H54 (cell line): Measurements from ENCODE around the gene CCNB1IP1.
"Not testable (repeated sequence)": the region's sequence is repeated elsewhere in the genome, so short reads cannot be mapped to it uniquely, and the experiment has no call there.

Source experiments
- DNase-seq: peaks from one replicate; pipeline ENCODE4 v3.0.0; 2011; ENCODE audit warnings: low spot score, mixed read lengths; ENCODE audit not compliant: insufficient read length
- FAIRE-seq: peaks from 3 replicates; lab custom pipeline; 2011; peaks lifted over from hg19 to GRCh38; lab: Jason Lieb, UNC
- POLR2A ChIP-seq: IDR thresholded peaks from 2 replicates; pipeline ENCODE4 v1.6.1; 2011; ENCODE audit warnings: low read depth, mild to moderate bottlenecking, low read length

Gene CCNB1IP1, protein sequence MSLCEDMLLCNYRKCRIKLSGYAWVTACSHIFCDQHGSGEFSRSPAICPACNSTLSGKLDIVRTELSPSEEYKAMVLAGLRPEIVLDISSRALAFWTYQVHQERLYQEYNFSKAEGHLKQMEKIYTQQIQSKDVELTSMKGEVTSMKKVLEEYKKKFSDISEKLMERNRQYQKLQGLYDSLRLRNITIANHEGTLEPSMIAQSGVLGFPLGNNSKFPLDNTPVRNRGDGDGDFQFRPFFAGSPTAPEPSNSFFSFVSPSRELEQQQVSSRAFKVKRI

DNA sequence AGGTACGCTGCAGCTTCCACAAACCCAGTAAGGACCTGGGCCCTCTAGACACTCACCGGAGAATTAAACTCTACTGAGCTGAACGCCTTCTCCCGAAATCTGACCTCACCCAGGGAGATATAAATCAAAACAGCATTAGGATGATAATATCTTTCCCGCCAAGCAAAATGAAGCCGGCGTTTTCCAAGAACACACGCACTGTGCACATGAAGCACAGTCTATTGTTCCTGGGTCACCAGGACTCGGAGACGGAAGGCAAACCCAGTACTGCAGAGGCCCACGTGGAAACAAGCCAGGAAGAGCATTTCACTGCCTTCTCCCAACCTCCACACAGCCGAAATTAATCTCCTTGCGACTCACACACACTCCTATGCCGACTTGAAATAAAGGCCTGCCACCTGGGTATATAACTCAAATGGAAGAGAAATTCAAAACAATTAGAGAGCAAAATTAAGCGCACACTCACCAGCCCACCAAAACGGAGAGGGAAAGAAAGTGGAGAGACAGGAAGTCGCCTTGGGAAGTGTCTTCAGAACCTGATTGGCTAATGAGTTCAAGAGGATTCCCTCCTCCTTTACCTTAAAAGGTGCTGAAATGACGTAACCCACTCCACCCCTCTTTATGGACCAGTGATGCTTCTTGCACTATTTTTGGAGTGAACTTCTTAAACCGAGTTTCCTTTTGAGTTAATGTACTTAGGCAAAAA is at the start of gene CCNB1IP1:
TSS of gene CCNB1IP1 (minus strand) at position 492 of the 706 bp plus-strand sequence. CDS start 16,756 bp downstream, outside the sequence.
- no peak for TF ChIP-seq POLR2A
- FAIRE-seq (no peak), DNase-seq (peak; percentile 5)

DNA sequence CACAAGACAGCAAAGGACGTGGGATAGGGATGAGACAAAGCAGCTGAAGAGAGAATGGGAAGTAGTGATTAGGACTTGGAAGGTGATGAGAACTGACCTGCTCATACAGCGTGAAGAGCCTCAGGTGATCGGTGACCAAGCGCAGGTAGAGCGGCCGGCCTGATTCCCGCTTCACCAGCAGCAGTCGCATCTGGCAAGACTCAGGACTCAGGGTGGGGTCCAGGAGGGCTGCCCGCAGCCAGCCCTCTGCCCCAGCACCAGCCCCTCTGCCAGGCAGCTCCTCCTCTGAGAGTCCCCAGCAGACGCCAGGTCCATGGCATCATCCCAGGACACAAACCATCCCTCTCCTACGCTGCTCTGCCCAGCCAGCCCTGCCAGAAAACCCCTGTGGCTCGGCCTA is 49.4 kb upstream of the CCNB1IP1 start:
- FAIRE-seq = no peak
- DNase-seq = no peak
- no peak for TF ChIP-seq POLR2A

DNA sequence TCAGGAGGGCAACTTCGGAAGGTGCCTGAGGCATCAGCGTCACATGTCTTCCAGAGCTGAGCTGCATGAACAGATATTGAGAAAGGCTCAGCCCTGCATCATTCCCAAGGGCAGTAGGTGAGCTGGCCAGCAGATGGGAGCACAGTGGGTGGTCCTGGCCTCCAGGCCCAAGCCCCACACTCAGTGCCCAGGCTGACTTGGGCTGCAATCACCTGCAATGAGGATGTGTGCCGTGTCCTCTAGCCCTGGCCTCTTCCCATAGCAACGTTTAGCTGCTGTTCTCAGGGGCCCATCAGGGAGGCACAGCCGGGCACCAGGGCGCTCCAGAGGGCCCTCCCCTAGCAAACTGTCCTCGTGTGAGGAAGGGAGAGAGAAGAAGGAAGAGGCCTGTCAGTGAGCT is 48.3 kb upstream of the CCNB1IP1 start:
- TF ChIP-seq POLR2A = no peak
- no peak for FAIRE-seq
- DNase-seq = no peak

DNA sequence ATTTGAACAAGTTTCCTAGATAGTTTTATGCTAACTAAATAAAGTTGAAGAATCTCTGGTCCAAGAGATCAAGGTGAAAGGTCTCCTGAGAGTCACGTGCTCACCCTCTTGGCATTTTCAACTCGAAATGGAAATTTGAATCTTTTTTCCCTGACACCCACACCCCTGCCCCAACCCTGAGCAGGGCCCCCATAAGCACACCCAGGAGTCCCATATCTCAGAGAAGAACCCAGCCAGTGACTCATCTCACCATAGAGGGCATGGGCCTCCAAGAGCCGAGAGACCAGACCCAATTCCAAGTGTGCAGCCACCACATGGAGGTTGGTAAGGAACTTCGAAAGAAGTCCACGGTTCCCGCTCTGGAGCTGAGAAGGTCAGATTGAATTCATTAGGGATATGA is 47.6 kb upstream of the CCNB1IP1 start:
- FAIRE-seq (no peak), DNase-seq (no peak)
- TF ChIP-seq POLR2A = no peak

DNA sequence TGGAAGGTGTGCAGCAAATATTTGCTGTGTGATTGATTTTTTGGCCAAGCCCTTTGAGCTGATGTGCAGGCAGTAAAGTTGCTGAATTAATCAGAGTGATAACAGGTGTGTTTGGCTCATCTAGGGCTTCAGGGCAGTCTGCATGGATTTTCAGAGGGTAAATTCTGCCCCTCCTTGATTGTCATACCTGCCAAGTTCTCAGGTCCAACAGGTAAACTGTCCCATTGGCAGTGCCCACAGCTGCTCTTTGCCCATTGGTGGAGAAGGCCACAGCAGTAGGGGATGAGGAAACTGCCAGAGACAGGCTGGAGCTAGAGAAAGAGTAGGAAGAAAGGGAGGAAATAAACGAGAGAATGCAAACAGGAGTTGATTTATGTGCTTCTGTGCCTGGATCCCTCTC is 46.7 kb upstream of the CCNB1IP1 start:
- no peak for FAIRE-seq
- TF ChIP-seq POLR2A = no peak
- no peak for DNase-seq

DNA sequence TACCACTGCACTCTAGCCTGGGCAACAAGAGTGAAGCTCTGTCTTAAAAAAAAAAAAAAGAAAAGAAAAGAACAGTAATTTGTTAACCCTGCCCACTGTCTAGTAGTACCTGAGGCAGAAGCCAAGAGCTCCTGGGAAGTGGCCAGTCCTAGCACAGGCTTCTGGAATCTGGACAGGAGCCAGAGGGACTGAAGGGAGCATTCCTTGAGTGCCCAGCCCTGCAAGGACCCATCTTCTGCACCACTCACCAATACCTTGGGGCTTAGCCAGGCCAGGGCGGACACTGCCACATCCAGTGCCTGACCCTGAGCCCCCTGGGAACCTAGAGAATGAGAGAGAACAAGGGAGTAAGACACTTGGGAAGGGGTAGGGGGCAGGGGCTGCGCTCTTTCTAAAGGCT is 44.1 kb upstream of the CCNB1IP1 start:
- FAIRE-seq = no peak
- TF ChIP-seq POLR2A = no peak
- DNase-seq = no peak

DNA sequence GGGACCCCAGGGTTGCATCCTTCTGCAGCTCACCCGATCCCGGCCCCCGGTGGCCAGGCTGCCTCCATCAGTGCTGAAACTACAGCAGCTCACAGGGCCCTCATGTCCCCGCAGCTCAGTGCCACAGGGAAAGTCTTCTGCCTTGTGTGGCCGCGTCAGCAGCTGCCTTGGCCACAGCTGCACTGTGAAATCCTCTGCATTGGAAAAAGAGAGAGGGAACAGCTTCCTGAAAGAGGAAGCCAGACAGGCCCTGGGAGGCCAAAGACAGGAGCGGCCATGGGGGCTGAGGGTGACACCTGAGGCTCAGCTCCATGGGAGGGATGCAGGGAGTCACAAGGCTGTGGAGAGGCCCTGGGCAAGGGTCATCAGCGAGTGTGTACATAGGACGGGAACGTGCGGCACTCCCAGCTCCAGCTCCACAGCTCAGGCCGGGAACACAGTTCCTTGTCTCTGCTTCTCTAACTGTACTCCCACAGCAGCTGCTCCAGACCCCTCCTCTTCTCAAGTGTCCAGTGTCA is 43.1 kb upstream of the CCNB1IP1 start:
- DNase-seq (no peak), FAIRE-seq (no peak)
- TF ChIP-seq POLR2A = no peak

DNA sequence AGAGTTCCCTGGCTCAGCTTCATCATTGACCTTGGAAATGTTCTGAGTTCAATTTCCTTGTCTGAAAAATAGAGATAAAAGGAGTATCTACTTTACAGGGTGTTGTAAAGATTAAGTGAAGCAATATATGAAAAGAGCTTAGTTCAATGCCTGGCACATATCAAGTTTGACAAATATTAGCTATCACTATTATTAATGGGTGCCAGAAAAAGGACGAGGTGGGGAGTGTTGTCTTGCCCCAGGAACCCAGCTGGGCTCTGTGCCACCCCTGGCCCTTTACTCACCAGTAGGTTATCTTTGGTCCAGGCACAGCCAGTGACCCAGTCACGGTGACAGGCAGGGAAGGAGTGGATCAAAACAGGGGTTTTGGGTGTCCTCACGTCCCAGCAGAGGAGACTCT is 42.4 kb upstream of the CCNB1IP1 start:
- no peak for TF ChIP-seq POLR2A
- DNase-seq (no peak), FAIRE-seq (no peak)

DNA sequence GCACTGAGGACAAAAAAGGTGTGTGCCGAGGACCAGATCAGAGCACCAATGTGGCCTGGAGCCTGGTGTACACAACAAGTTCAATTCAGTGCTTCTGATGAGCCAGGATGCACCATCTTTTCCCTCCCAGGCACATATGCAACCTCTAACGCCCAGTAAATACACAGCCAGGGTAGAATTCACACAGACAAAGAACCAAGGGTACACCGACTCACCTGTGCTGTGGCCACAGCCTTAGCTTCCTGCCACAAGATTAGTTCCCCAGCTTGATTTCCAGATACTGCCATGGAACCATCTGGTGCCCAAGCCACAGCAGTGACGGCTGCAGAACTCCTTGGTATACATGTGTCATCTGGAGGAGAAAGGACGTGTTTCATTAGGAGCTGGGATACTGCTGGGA is 39.7 kb upstream of the CCNB1IP1 start:
- DNase-seq = no peak
- no peak for FAIRE-seq
- TF ChIP-seq POLR2A = no peak

DNA sequence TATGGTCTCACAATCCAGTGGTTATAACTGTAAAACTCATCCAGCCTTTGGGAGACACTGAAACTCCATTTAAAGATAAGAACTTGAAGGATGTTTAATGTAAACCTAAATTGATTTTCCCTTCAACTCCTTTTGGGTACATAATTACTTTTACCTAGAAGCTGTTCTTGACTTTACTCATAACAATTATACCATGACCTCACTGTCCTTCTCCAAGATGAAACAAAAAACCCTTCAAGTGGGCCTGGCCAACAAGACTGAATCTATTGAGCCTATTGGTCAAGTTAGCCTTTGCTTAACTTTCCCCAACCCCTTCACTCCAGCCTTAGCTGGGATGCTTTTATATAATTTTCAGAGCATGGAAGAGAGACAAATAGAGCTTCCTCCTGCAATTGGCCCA is 32.8 kb upstream of the CCNB1IP1 start:
- FAIRE-seq = no peak
- no peak for TF ChIP-seq POLR2A
- DNase-seq = no peak

DNA sequence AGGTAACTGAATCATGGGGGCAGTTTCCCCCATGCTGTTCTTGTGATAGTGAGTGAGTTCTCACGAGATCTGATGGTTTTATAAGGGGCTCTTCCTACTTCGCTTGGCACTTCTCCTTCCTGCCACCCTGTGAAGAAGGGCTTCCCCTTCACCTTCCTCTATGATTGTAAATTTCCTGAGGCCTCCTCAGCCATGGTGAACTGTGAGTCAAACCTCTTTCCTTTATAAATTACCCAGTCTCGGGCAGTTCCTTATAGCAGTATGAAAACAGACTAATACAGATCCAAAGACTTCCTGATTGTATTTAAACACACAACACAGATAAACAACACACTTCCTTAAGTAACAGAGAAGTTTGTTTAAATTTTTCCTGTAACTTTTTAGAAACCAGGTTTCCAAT is 25.4 kb upstream of the CCNB1IP1 start:
- DNase-seq, FAIRE-seq: not testable (repeated sequence)

DNA sequence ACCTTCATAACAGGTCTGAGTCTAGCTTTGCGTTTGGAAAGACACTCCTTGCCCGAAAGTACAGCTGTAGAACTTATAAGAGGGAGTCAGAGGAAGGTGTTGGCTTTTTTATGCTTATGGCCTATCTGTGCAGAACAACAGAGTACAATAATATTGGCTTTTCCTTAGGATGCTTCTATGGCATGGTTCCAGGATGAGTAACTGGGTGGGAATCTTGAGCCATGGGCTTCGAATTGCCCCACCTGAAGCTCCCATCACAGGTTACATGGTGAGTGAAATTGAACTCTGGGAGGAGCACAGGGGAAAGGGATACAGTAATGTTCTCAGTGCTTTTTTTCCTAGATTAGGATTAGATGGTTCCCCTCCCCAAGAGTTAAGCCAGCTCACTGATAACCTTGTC is 23.3 kb upstream of the CCNB1IP1 start:
- DNase-seq (no peak), FAIRE-seq (no peak)
- no peak for TF ChIP-seq POLR2A

DNA sequence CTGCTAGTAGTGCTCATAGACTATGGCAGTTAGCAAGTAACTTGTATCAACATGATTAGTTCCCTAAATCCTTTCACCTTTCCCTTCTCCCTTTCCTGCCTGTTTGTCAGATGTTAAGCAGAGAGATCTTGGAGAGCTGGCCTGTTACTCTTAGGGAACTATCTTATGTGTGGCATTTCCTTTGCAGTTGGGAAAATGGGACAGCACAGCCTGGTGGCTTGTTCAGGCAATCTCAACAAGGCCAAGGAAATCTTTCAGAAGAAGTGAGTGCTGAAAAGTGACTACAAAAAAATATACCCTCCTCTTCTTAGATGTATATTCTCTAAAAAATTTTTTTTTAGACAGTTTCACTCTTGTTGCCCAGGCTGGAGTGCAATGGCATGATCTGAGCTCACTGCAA is 17.8 kb upstream of the CCNB1IP1 start:
- DNase-seq = no peak
- FAIRE-seq = no peak
- no peak for TF ChIP-seq POLR2A

DNA sequence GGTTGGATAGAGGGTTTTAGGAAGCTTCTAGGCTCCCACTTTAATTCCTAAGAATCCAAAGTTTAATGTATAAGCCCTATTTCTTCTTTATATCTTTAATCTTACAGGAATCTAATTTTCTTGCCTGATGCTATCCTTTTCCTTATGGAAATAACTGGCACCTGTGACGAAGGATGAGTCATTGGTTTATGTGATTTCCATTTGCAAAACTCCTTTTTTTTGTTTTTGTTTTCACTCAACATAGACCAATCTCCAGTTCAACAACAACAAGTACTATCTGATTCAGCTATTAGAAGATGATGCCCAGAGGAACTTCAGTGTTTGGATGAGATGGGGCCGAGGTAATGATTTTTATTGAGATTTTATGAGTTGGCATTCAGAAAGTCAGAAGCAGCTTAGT is 17.2 kb upstream of the CCNB1IP1 start:
- DNase-seq = no peak
- no peak for FAIRE-seq
- no peak for TF ChIP-seq POLR2A

DNA sequence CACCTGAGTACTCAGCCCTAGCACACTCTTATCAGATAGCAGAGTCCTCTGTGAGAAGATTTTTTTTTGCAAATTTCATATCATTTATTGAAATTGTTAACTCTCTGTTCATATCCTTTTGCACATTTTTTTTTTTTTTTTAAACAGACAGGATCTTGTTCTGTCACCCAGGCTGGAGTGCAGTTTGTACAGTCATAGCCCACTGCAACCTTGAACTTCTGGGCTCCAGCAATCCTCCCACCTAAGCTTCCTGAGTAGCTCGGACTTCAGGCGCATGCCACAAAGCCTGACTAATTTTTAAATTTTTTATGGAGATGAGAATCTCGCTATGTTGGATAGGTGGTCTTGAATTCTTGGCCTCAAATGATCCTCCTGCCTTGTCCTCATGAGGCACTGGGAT is 14.7 kb upstream of the CCNB1IP1 start:
- TF ChIP-seq POLR2A = no peak
- DNase-seq (no peak), FAIRE-seq (no peak)

DNA sequence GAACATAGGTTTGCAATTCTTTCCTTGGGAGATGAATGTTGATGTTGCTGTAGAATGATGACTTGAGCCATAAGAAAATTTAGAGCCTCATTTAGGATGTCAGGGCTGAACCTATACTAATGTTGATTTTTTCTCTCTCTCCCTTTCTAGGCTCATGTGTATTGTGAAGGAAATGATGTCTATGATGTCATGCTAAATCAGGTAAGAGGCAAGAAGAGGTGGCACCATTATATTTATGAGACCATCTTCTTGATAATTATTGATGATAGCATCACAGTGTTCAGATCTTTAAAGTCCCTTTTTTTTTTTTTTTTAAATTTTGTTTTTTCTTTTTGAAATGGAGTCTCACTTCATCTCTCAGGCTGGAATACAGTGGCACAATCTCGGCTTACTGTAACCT is 13.6 kb upstream of the CCNB1IP1 start:
- no peak for TF ChIP-seq POLR2A
- DNase-seq (no peak), FAIRE-seq (no peak)
